GM19397 (cell line): ENCODE measurements around the gene TCF7L1.
"Not testable (repeated sequence)": the region's sequence is repeated elsewhere in the genome, so short reads cannot be mapped to it uniquely, and the experiment has no call there.

Experiments
- ATAC-seq: cut with Tn5 transposase; IDR thresholded peaks from one replicate; pipeline ENCODE4 v1.9.1; 2021; ENCODE audit warnings: mild to moderate bottlenecking, moderate library complexity; ENCODE audit not compliant: unreplicated experiment

TCF7L1 gene

GRCh38 chr2:85181134-85181631 is 48.0 kb downstream of the TCF7L1 start:
- no peak for ATAC-seq

- ATAC-seq = no peak
These were observed 48.8 kb downstream of the TCF7L1 start for GRCh38 chr2:85181844-85182456.

GRCh38 chr2:85183076-85183475 is 49.9 kb downstream of the TCF7L1 start:
- no peak for ATAC-seq

DNA sequence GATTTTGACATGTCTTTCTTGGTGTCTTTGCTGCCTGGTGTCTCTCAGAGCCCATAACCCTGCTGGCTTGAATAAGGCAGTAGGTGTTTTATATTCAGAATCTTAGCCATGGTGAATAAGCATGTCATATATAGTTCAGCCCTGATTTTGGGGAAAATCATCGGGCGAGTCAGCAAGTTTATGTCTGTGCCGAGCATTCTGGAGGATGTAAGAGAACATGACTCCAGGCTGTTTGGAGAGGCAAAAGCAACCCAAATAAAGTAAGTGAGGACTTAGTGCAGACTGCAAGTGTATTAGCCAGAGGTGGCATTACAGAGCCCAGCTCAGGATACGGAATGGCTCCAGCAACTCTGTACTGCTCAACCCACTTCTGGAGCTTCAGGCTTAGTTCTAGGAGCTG is 50.3 kb downstream of the TCF7L1 start:
- ATAC-seq = no peak

DNA sequence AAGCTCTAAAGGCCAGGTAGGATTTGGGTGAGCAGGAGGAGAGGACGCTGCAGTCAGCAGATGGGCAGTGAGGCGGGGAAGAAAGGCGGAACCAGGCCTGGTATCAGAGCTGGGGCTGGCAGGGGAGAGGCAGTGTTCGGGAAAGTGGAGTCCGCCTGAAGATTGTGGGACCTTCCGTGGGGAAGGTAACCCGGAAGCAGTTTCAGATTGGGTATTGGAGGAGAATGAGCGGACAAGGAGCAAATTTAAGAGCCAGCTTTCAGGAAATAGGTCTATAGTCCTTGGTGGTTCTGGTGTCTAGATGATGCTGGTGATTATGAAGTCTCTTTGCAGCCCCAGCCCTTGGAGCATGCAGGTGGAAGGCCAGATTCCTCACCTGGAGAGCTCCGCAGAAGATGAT is 51.0 kb downstream of the TCF7L1 start:
- ATAC-seq = no peak

- no peak for ATAC-seq
These were observed 51.8 kb downstream of the TCF7L1 start for GRCh38 chr2:85184990-85185389.

GRCh38 chr2:85185431-85185940 is 52.3 kb downstream of the TCF7L1 start:
- ATAC-seq = no peak

DNA sequence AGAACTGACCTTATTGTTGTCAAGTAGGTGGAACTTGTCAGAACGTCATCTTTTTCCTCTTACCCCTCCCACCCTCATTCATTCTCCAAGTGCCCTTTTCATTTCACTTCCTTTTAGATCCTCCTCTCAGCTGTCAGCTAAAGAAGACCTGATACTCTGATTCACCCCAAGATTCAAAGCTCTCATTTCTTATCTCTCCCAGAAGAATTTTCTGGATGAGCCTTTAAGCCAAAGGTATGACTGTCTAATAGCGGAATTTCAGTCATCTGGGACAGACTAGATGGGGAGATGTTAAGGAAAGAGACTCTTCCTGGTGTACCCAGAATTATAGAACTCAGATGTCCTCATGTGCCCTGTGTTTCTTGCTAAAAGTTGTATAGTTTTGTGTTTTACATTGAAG is 53.9 kb downstream of the TCF7L1 start:
- ATAC-seq = no peak

GRCh38 chr2:85188852-85189251 is 55.7 kb downstream of the TCF7L1 start:
- no peak for ATAC-seq

DNA sequence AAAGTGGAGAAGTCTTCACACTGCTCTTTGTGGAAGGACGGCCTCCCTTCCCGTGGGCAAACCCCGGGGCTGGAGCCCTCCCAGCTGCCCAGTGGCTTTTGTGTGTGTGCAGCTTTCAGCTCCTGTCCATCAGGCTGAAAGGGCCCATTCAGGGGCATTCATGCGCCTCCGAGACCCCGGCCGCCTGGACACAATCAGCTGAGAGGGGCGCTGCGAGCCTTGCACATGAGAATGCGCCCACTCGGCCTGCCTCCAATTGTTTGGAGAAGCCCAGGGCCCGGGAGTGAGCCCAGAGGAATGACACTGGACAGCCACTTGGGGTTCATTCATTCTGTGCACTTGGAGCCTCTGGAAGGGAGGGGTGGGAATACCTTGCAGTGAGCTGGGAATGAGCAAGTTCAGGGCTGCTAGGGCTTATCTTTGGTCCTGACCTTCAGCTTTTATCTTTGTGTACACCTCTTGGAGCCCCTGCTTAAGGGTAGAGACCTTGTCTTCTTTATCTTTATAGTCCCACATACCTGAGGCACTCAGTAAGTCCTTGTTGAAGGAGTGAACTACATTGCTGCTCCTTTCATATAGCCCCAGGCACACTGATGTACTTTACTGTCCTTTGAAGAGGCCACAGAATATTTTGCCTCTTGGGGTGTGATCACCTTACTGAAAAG is 56.5 kb downstream of the TCF7L1 start:
- ATAC-seq = no peak

GRCh38 chr2:85191157-85191556 is 58.0 kb downstream of the TCF7L1 start:
- ATAC-seq = no peak

DNA sequence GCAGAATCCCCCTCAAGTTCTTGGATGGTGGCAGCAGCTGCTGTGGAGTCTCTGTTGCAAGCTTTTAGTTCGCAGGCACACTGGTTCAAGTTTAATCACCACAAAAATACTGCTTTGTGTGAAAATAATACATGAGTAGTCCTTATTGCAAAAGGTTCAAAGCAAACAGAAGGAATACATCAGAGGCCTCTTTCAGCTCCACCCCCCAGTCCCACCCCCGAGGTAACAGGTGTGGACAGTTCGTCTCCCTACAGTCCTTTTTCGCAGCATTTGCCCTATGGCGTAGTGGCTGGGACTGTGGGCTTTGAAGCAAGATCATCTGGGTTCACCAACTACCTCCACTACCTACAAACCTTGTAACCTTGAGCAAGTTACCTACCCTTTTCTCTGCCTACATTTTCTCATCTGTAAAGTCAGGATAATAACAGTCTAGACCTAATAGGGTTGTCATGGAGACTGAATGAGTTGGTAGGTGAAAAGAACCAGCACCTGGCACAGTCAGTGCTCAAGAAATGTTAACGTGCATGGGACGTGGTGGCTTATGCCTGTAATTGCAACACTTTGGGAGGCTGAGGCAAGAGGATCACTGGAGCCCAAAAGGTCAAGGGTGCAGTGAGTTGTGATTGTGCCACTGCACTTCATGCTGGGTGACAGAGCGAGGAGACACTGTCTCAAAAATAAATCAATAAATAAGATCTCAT is 61.7 kb downstream of the TCF7L1 start:
- no peak for ATAC-seq

GRCh38 chr2:85195956-85196355 is 62.8 kb downstream of the TCF7L1 start:
- no peak for ATAC-seq

- no peak for ATAC-seq
These were observed 66.5 kb downstream of the TCF7L1 start for GRCh38 chr2:85199698-85200097.

DNA sequence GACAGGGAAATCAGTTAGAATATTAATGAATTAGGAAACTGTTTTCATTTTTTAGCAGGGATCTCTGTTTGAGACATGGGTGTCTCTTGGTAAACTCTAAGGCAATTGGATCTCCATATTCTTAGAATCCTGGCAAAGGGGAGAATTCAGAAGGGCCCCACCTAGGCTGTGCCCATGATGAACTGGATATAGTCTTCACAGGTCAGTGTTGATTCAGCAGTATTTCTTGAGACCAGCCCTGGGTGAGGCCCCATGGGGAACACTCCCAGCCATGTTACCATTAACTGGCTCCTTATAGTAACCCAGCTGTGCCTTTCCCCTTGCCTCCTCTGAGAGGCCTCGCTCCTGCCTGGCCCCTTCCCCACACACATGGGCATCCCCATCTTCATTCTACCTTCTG is 76.7 kb downstream of the TCF7L1 start:
- no peak for ATAC-seq

- no peak for ATAC-seq
These were observed 77.3 kb downstream of the TCF7L1 start for GRCh38 chr2:85210511-85210910.

DNA sequence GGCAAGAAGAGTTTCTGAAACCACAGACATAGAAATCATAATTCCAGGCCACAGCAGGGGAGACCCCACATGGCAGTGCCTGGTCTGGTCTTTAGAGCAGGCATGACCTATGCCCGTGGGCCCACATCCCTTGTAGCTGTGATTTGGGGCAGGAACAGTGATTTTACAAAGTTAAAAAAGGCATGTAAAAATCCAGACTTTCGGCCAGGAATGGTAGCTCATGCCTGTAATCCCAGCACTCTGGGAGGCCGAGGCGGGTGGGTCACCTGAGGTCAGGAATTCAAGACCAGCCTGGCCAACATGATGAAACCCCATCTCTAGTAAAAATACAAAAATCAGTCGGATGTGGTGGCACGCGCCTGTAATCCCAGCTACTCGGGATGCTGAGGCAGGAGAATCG is 78.4 kb downstream of the TCF7L1 start:
- ATAC-seq = not testable (repeated sequence)

GRCh38 chr2:85212841-85213240 is 79.6 kb downstream of the TCF7L1 start:
- no peak for ATAC-seq

GRCh38 chr2:85213404-85213803 is 80.2 kb downstream of the TCF7L1 start:
- ATAC-seq = no peak

DNA sequence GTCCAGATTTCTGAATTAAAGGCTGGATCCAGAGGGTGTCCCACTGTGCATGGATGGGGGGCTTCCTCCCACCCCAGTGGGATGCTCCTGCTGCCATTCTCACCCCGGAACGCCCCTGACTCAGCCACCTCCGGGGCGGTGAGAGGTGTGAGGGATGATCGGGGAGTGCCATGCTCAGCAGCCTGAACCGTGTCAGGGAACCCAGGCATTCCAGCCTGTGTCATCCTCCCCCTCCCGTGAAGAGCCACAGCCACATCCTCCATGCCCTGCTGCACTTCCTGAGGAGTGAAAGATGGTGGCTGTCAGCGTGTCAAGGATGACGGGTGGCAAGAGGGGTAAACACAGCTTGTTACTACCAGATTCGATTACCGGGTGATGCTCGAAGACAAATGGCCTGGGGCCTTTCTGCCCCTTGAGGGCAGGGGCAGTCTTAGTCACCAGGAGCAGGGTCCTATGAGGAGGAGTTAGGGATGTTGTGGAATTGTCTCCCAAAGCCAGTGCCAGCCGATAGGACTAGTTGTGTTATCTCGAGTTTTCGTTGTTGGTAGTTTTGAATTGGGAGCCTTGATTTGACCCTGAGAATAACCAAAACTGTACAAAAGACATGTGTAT is 80.8 kb downstream of the TCF7L1 start:
- ATAC-seq = no peak

- ATAC-seq = no peak
These were observed 81.9 kb downstream of the TCF7L1 start for GRCh38 chr2:85215081-85215447.
